NCI-H748 treated with DMSO at 0.1 percent for 48 hours (cell line): ENCODE data around the gene WTIP.
A peak's percentile ranks its signal among the peaks of the same experiment; 100 is the strongest.
"Not testable (repeated sequence)": the region's sequence is repeated elsewhere in the genome, so short reads cannot be mapped to it uniquely, and the experiment has no call there.

Experiments
- DNase-seq: peaks from one replicate; lab custom pipeline; 2025; lab: John Stamatoyannopoulos, UW

The WTIP gene

GRCh38 chr19:34478496-34478895, 3.1 kb upstream of the WTIP start:
- DNase-seq: not testable (repeated sequence)

DNA sequence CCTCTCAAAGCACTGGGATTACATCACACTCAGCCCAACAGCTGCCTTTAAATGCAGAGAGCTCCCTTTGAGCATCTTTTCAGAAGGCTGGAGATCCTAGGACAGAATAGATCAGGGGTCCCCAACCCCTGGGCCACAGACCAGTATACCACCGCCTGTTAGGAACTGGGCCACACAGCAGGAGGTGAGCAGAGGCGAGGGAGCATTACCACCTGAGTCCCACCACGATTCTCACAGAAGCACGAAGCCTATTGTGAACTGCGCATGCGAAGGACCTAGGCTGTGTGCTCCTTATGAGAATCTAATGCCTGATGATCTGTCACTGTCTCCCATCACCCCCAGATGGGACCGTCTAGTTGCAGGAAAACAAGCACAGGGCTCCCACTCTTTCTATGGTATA, 2.2 kb upstream of the WTIP start:
- DNase-seq: no peak

- no peak for DNase-seq
These were observed 1.1 kb upstream of the WTIP start for GRCh38 chr19:34480491-34480890.

DNA sequence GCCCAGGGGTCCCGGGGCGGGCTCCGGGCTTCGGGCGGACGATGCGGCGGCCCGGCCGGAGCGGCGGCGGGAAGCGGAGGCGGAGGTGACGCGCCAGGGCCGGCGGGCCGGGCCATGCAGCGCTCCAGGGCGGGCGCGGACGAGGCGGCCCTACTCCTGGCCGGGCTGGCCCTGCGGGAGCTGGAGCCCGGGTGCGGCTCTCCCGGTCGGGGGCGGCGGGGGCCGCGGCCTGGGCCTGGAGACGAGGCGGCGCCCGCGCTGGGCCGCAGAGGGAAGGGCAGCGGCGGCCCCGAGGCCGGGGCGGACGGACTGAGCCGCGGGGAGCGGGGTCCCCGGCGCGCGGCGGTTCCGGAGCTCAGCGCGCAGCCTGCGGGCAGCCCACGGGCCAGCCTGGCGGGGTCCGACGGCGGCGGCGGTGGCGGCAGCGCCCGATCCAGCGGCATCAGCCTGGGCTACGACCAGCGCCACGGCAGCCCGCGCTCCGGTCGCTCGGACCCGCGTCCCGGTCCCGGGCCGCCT, 362 bp downstream of the WTIP start:
- DNase-seq: no peak

- DNase-seq: no peak
These were observed 1.1 kb downstream of the WTIP start for GRCh38 chr19:34482380-34483250.

- no peak for DNase-seq
These were observed 2.8 kb downstream of the WTIP start for GRCh38 chr19:34484328-34484727.

GRCh38 chr19:34485831-34486230, 4.3 kb downstream of the WTIP start:
- DNase-seq: no peak

DNA sequence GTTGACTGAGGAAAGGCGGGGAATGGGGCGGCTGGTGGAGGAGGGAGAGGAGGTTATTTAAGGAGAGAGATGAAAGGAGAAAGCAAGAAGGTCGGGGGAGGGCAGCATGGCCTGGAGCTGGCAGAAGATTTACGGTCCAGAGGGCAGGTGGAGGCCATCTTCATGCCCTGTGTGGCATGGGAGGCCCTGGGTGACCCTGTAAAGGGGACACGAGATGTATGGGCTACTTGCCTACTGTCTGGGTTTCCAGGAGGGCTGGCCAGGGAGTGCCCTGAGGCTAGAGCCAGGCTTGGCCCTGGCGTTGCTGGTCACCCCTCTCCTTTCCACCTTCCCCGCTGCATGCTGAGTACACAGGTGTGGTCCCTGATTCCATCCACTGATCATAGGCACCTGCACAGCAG, 6.1 kb downstream of the WTIP start:
- DNase-seq: no peak

- DNase-seq: no peak
These were observed 7.6 kb downstream of the WTIP start for GRCh38 chr19:34489175-34489574.

DNA sequence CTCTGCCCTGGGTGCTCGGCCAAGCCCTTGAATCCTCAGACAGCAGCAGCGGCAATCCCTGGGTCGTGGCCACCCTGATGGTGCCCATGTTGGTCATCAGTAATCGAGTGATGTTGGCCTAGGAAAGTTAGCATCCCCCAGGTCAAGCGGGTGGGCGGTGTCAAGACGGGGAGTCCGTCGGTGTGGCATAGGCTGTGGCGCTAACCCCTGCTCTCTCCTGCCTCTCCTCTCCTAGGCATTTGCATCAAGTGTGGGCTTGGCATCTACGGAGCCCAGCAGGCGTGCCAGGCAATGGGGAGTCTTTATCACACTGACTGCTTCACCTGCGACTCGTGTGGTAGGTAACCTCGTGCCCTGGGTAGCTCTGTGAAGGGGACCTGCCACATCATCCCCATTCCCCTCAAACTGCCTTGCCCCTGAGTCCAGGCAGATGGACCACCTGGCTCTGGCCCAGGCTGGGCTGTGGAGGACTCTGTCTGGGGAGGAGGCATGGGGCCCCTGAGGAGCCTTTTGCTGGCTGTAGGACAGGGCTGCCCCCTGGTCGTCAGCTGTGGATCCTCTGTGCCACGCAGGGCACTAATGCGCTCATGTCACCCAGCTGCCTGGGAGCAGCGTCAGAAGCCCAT, 8.7 kb downstream of the WTIP start:
- DNase-seq: no peak

DNA sequence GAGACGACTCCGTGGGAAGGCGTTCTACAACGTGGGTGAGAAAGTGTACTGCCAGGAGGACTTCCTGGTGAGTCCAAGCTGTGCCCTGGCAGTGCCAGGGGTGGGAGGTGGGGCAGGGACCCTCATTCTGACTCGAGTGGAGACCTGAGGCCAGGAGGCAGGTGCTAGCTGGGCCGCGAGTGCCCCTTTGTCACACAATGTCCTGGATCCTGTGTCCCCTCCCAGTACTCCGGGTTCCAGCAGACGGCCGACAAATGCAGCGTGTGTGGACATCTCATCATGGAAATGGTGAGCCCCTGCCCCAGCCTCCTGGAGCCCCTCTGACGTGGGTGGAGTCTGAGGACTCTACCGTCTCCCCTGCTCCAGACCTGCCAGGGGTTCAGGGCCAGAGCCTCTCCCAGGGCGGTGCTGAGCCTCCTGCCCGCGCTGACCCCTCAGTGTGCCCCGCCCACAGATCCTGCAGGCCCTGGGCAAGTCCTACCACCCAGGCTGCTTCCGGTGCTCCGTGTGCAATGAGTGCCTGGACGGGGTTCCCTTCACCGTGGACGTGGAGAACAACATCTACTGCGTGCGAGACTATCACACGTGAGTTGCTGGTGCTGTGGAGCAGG, 11.6 kb downstream of the WTIP start:
- DNase-seq: no peak

DNA sequence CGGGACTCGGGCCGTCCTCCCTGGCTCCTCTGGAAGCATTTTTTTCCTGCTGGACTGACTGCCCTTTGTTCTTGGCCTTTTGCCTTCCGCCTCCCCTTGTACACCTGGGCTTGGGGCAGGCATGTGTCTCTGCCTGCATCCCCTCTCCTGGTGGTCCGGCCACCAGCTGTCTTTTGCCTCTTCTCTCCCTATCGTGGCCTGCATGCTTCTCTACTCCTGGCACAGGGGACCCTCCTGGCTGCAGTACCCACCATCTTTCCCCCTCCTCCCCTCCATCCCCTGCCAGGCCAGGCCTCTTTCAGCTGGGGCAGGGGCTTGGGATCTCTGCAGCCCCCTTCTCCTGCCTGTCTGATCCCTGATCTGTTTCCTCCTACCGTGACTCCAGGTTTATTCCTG, 12.1 kb downstream of the WTIP start:
- no peak for DNase-seq

DNA sequence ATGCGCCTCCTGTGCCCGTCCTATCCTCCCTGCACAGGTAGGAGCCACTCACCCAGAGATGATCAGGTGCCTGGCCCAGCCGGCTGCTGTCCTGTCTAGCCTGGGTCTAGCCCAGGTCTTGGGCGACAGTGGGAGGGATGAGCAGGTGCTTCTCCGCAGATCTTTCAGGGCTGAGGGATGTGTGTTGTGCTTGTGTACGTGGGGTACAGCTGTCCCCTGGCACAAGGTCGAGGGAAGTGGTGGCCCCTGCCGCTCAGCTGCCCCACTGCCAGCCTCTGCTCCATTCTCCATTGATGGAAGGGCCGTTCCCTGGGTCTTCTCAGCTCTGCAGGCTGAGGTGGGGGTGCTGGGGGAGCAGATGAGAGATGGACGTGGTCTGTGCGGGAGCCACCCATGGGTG, 13.0 kb downstream of the WTIP start:
- DNase-seq: no peak

GRCh38 chr19:34495416-34495815, 13.9 kb downstream of the WTIP start:
- no peak for DNase-seq

DNA sequence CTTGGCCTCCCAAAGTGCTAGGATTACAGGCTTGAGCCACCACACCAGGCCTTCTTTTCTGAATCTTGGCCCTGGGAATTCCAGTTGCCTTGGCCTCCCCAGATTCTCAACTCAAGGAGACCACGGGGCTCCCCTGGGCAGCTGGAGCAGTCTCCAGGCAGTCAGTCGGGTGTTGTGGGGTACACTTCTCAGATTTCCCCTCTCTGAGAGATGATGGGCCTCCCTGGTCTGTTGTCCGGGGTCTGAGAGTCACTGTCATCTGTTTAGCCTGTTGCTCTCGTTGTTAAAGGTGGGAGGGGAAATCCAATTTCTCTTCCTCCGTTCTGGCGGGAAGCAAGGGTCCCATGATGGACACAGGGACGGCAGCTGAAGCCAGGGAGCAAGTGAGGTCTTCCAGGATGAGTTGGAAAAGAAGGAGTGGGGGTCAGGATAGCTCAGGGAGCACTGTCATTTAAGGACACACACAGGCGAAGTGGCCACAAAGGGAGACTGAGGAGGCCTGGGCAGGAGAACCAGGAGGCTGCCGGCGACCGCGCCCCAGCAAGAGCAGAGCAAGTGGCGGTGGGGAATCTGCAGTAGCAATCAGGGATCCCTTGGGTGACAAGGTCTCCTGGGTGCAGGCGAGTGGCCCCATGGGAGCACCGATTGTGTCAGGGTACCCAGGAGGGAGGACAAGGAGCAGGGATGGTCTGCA, 15.7 kb downstream of the WTIP start:
- no peak for DNase-seq

DNA sequence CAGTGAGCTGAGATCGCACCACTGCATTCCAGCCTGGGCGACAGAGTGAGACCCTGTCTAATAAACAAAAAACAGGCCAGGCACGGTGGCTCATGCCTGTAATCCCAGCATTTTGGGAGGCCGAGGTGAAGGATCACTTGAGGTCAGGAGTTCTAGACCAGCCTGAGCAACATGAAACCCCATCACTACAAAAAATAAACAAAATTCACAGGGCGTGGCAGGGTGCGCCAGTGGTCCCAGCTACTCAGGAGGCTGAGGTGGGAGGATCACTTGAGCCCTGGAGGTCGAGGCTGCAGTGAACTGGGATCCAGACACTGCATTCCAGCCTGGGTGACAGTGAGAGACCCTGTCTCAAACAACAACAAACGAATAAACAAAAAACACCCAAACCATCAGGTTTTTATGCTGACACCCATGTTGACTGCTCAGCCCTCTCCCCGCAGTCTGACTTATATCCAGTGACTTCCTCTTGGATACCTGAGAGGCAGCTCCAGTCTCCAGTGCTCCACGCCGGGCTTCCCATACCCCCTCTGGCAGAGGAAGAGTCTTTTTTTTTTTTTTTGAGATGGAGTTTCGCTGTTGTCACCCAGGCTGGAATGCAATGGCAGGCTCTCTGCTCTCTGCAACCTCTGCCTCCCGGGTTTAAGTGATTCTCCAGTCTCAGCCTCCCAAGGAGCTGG, 17.7 kb downstream of the WTIP start:
- no peak for DNase-seq

DNA sequence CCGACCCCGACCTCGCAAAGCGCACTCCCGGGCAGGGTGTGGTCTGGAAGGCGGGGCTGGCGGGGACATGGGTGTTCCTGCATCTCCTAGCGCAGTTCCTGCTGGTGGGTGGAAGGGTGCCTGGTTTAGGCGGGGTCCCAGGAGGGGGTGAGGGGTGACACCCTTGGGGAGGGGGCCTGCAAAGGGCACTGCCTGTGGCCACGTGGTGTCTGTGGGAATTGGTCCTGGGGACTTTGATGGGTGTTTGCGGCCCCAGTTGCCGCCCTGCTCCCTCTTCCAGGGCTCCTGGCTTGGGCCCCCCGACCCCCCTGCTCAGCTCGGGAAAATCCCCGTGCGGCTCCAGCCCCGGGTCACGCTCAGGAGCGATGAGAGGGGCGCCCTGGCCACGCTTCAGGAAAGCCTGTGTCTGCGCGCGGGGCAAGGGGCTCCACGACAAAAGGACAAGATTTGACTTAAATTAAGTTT, 19.1 kb downstream of the WTIP start:
- DNase-seq: no peak

DNA sequence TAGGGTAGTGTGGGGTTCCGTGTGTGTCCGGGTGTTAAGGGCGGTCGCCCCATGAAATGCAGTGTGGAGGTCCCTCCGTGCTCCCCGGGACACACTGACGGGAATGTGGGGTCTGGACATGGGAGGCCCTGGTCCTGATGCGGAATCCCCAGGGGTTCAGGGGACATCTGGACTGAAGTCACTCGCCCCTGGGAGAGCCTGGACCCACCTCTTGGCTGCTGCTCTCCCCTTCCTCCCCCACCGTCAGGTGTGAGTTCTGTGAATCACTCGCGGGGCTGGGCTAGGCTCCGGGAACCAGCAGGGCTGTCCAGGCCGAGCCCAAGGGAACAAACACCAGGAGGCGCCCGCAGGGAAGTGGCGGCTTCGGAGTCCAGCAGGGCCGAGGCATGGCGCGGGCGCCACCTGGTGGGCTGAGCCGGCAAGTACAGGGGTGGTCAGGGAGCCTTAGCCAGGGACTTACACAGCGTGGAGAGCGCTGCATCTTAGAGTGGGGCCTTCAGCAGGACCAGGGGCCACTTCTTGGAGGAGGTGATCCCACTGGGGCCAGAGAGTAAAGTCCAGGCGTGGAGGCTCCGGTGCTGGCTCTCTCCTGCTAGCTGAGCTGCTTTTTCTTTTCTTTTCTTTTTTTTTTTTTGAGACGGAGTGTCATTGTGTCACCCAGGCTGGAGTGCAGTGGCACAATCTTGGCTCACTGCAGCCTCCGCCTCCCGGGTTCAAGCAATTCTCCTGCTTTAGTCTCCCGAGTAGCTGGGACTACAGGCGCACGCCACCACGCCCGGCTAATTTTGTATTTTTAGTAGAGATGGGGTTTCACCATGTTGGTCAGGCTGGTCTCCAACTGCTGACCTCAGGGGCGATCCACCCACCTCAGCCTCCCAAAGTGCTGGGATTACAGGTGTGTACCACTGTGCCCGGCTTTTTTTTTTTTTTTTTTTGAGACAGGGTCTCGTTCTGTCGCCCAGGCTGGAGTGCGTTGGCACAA, 20.1 kb downstream of the WTIP start:
- peak; percentile 71 for DNase-seq

DNA sequence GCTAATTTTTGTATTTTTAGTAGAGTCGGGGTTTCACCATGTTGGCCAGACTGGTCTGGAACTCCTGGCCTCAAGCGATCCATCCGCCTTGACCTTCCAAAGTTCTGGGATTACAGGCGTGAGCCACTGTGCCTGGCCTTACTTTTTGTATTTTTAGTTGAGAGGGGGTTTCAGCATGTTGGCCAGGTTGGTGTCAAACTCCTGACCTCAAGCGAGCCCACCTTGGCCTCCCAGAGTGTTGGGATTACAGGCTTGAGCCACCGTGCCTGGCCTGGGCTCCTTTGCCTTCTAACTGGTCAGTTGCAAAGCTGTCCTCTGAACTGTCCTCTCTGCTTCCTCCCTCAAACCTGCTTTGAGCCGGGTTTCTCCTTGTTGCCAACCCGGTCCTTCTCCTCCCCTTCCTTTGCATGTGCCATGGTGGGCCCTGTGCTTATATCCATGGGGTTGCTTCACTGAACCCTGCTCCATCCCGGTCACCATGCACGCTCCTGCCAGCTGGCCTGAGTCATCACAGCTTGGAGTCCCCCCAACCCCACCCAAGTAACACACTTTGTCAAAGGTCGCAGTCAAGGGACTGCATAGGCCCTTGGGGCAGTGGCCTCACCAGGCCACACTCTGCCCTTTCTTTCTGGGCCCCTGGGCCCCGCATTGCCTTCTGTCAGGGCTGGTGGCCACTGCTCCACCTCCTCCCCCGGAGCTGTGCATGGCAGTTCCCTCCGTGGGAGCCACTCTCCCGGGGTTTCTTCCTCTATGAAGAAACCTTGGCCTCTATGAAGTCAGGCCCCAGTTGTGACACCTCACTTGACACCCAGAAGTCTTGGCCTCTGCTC, 21.2 kb downstream of the WTIP start:
- no peak for DNase-seq
